Endometrium (tissue), 2 donors: ENCODE data around the gene SMPDL3B.
"Not testable (repeated sequence)": the region's sequence is repeated elsewhere in the genome, so short reads cannot be mapped to it uniquely, and the experiment has no call there.

Experiments
- FAIRE-seq: peaks from 2 replicates; lab custom pipeline; 2012; peaks lifted over from hg19 to GRCh38; lab: Jason Lieb, UNC
- donor health status: control.
- donor health status: control.

Gene SMPDL3B

DNA sequence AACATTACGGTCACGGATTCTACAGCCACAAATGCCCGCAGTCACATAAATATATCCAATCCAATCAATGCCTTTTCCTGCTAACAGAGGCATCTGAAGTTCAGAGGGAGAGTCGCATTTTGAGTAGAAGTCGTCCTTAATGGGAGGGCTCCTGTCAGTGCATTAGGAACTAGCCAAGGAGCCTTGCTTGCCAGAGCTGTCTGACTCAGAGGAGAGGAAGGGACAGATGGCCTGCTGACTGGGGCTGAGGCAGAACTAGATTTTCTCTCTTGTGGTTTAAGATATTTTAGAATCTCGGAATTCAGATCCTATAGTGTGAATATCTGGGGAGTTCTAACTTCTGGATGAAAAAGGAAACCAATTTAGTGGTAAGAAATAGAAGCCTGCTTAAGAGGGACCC, 35.6 kb downstream of the SMPDL3B start:
- no peak for FAIRE-seq

DNA sequence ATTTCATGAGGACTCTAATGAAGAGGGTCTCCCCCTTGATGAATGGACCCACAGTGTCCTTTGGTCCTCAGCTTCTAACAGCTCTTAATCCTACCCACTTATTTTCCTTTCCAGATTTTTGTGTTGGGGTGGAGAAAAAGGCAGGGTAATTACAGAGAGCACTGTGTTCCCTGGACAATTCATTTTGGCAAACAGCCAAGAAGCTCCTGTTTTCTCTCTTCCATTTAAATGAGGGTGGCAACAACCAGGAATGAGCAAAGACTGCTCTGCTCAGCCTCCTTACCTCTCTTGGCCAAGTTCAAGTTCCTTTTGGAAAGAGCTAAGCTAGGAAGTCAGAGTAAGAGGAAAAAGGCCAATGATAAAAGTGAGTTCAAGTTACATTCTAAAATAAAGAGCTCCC, 36.9 kb downstream of the SMPDL3B start:
- no peak for FAIRE-seq

DNA sequence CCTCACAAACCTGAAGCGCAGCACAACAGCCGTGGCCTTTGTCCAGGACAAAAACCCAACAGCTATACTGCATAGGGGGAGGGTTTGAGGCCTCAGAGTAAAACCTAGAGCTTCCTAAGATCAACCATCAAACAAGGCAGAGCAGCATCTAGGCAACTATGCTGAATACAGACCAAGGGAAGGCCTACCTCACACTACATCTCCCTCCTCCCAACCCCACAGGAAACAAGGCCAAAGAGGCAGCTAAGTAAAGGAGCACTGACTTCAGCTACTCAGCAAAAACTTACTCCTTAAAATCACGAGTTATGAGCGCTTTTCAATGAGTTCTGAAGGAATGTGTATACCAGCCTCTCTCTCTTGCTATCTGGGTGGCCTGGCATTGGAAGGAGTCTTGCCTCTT, 37.3 kb downstream of the SMPDL3B start:
- FAIRE-seq, result no peak

DNA sequence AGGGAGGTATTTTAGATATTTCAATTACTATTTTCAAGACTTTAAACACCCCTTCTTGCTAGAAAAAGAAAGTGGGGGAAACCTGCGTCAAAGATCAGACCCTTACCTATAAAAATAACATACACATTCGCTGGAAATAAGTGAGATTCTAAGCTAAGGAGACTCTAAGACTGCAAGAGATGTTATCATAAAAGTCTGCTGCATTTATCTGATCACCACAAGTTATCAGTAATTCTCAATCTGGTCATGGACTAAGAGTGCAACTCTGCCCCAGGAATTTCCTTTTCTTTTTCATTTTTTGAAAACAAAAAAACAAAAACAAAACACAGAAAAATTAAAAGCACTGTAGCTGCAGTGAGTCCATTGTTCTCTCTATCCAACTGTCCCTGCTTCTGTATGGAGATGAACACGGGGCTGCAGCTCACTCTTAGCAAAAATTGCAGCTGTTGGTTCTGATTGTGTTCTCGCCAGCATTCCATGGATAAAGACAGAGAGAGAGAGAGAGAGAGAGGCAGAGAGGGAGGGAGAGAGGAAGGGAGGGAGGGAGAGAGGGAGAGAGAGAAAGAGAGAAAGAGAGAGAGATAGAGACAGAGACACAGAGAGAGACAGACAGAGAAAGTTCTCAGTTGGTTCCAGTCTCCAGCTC, 39.1 kb downstream of the SMPDL3B start:
- FAIRE-seq, result no peak

DNA sequence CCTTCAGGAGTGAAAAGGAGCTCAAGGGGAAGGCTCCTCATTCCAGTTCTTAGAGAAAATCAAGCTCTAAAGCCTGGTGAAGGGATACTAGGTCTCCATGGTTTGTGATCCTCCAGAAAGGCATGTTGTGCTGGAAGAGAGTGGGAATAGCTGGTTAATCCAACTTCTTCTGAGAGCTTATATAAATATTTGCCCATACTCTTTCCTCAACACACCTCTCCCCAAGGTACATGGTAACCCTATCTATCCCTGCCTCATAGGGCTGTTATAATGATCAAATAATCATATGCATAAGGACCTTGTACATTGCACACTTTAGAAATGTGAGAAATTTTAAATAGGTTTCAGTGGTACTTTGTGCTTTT, 39.6 kb downstream of the SMPDL3B start:
- FAIRE-seq, result no peak

DNA sequence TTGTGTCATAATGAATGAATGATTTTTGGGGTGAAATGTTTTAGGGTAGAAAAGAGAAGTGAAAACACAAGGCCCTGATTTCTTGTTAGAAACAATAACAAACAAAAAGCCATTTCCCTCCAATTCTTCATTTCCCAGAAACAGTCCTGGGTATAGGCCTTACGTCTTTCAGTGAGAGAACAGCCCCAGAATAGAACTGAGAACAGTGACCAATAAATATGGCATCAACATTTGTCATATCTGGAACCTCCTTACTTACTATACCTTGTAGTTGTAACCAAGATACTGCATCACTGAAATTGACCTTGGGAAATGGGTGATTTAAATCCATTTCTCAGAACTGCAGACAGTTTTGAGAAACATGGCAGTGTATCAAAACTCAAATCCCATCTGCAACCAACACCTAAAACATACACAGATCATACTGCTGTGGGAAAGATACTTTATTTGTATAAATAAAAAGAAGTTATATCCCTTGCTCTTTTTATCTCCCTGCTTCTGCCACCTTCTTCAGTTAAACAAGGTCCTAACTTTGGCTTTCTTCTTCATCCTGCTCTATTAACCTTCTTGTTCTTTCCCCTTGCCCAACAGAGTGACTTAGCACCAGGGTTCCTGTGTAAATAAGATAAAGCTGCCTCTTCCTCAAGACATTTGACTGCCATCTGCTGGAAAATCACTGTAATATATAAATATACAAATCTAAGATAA, 44.5 kb downstream of the SMPDL3B start:
- no peak for FAIRE-seq

DNA sequence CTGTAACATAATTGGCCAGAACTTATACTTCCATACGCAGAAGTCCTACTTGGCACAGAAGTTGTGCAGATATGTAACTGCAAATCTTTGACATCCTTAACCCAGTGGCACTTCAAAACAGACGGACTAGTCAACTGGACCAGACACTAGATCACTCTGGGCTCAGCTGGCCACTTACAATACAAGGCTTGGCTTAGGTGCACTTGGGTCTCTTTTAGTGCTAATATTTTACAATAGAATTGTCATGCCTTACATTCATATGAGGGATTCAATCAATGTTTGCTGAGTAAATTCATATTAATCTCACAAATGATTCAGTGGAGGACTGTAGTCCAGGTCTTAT, 45.0 kb downstream of the SMPDL3B start:
- no peak for FAIRE-seq

DNA sequence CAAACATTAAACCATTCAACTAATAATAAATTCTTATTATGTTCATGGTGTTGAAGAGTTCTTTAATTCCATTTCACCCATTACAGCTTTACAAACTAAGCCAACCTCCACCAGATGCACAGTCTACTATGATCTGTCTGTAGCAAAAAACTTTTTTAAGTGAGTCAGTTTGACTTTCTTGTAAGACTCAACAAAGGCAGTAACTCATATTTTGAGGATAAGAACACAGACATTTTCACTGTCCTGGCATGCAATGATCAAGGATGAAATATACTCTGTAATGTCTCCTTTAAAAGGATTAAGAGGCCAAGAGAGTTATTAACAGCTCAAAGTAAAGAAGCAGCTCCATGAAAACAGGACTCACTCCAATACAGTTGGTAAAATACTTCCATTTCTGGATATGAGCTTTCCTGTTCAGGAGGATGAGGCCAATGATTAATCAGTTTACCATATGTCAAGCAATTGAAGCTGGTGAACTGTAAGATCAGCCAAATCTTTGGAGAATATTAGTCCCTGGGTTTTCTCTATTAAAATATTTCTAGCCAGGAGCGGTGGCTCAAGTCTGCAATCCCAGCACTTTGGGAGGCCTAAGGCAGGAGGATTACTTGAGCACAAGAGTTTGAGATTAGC, 45.5 kb downstream of the SMPDL3B start:
- FAIRE-seq, result no peak

DNA sequence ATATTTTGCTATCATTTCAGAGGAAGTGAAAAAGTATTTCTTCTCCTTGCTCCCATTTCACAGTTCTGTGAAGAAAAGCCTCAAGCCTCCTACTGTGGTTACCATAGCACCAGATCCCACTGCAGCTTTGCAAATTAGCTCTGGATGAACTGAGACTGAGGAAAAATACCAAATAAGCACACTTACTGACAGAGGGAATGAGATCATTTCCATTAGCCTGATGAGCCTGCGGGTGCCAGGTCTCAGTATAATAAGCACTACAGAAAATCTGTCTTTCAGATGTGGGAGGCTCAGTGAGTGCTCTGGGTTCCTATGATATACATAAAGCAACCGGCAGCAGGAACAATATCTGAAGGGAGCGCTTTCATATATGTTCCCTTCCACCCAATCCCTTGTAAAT, 46.3 kb downstream of the SMPDL3B start:
- no peak for FAIRE-seq

DNA sequence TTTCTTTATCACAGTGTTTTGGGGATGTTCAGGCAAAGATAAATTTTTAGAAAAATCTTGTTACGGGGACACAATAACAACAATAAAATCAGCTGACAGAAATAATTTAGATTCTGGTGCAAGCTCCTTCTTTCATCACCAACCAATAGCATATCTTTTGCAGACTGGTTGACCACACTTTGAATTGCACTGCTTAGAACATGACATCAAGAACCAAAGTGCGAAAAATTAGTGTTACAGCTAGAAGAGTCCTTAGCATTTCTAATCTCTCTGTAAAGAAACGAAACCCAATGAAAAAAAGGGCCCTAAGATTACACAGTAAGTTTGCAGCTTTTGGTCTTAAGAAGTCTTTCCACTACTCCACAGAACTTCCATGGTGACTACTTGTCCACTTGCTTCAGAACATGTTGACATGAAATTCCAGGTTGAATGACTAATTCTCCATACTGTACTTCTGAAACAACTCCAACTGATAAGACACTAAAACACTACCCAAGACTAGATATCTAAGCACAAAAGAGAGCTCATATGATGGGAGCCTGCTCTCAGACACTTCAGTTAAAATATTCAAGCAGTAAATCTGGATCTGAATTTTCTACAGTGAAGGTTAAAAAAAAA, 56.2 kb downstream of the SMPDL3B start:
- FAIRE-seq, result no peak

DNA sequence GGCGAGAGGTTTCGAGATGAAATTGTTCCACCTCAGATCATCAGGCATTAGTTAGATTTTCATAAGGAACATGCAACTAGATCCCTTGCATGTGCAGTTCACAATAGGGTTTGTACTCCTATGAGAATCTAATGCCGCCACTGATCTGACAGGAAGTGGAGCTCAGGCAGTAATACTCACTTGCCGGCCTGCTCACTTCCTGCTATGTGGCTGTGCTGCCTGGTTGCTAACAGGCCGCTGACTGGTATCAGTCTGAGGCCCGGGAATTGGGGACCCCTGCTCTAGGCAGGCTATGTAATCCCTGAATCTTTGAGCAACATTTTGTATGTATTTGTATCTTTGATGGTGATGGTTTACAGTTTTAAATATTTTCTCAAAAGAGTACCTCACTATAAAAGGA, 57.5 kb downstream of the SMPDL3B start:
- no peak for FAIRE-seq

DNA sequence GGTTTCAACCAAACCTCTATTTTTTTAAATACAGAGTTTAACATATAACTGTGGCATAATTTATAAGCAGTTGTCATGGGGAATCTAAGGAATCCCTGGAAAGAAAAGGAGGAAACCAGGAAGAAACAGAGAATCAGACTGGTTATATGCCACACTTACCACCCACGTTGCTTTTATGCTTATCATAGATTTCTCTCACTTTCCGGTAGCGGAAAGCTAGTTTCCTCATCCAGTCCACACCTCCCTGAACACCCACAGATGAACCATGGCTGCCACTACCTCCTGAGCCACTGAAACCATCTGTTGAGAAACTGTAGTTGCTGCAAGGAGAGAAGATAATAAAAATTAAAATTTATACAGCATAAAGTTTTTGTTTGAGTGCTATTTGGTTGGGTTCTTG, 58.4 kb downstream of the SMPDL3B start:
- FAIRE-seq, result no peak

DNA sequence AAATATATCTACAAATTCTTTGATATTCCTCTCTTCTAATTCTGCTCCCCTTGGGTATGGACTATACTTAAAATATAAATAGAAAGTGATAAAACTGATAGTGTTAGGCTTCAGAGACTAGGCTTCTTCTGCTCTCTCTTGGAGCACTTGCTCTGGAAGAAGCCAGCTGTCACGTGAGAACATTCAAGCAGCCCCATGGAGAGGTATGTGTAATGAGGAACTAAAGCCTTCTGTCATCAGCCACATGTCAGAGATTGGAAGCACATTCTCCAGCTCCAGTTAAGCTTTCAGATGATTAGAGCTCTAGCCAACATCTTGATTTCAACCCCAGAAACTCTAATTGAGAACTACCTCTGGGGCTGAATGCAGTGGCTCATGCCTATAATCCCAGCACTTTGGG, 59.3 kb downstream of the SMPDL3B start:
- no peak for FAIRE-seq

DNA sequence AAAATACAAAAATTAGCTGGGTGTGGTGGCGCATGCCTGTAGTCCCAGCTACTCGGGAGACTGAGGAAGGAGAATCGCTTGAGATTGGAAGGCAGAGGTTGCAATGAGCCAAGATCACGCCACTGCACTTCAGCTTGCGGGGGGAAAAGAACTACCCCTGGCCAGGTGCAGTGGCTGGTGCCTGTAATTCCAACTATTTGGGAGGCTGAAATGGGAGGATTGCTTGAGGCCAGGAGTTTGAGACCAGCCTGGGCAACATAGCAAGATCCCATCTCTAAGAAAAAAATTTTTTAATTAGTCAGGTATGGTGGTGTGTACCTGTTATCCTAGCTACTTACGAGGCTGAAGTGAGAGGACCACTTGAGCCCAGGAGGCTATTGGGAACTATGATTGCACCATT, 59.7 kb downstream of the SMPDL3B start:
- FAIRE-seq, result not testable (repeated sequence)

DNA sequence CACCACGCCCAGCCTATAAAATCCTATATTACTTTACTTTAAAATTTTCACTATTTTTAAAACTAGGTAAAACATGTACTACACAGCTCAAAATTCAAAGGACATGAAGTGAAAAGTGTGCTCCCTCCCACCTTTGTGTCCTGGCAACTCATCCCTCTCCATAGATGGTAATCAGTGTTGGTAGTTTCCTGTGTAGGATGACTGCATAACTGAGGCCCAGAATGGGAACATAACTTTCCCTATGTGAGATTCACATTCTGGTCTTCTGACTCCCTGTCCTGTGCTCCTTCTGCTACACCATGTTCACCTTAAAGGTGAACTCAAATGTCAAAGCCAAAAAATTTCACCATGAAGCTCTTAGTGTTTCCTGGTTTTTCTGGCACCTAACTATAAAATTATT, 64.3 kb downstream of the SMPDL3B start:
- FAIRE-seq, result no peak

DNA sequence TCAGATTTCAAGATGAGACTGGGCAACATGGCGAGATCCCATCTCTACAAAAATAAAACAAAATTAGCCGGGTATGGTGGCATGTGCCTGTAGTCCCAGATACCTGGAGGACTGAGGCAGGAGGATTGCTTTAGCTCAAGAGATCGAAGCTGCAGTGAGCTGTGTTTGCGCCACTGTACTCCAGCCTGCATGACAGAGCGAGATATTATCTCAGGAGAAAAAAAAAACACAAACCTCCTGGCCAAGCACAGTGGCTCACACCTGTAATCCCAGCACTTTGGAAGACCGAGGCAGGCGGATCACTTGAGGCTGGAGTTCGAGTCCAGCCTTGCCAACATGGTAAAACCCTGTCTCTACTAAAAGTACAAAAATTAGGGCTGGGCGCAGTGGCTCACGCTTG, 67.8 kb downstream of the SMPDL3B start:
- FAIRE-seq, result no peak

DNA sequence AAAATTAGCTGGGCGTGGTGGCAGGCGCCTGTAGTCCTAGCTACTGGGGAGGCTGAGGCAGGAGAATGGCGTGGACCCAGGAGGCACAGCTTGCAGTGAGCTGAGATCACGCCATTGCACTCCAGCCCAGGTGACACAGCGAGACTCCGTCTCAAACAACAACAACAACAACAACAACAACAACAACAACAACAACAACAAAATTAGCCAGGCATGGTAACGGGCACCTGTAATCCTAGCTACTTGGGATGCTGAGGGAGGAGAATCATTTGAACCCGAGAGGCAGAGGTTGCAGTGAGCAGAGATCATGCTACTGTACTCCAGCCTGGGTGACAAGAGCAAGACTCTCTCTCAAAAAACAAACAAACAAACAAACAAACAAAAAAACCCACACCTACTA, 68.3 kb downstream of the SMPDL3B start:
- not testable (repeated sequence) for FAIRE-seq
